GM19193 (cell line): ENCODE data around the gene P2RY11.

Experiments
- POLR2A ChIP-seq: IDR thresholded peaks from 4 replicates; pipeline ENCODE4 v1.6.1; 2011; ENCODE audit not compliant: insufficient read depth, insufficient read length; ENCODE audit errors: extremely low read depth

The P2RY11 gene

DNA sequence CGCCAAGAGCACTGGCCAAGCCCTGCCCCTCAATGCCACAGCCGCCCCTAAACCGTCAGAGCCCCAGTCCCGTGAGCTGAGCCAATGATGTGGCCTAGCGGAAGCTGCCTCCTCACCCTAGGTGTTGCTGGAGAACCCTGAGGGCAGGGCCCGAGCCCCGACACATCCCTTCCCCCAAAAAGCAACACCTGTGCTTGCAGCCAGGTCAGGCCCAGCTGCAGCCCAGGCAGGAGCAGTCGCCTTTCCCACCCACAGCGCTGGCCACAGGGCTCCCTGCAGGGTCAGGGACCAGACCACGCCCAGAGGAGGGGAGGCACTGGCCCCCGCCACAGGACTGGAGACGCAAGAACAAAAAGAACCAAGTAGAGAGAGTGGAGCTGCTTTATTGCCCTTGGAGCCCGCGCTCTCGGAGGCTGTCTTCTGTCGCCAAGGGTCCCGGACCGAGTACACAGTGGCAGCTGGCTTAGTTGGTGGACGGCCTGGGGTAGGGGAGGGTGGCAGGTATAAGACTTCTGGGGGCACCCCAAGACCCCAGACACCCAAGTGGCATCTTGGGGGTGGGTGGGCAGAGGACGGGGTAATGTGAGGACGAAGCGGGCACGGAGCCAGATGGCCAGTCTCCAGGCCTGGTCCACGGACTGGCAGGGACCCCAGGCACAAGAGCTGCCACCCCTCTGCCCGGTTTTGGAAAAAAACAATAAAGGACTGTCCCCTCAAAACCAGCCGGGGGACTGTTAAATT is 3.3 kb downstream of the P2RY11 start:
- peak; percentile 53 for TF ChIP-seq POLR2A

DNA sequence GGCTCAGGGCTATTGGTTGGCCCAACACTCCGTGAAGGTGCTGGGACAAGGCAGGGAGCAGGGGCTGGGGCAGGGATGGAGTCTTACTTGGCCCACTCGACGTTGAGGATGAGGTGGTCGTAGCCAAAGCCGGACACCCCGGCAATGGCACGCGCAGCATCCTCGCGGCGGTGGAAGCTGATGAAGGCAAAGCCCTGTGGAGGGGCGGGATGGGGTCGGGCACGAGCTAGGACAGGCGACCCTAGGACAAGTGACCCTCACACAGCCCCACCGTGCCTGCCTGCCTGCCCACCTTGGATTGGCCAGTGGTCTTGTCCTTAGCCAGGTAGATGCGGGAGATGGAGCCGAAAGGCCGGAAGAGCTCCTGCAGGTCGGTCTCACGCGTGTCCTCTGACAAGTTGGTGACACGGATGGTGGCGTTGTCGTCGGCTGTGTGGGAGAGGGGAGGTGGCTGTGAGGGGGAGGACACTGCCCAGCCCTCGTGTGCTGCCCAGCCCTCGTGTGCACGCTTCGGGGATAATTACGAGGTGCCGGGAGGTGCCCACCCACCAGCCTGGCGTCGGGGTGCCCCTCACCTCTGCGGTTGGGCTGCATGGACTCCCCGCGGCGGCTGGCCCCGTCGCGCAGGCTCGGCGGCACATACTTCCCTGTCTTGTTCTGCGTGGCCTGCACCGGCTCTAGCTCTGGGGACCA is 4.0 kb downstream of the P2RY11 start:
- peak; percentile 46 for TF ChIP-seq POLR2A

DNA sequence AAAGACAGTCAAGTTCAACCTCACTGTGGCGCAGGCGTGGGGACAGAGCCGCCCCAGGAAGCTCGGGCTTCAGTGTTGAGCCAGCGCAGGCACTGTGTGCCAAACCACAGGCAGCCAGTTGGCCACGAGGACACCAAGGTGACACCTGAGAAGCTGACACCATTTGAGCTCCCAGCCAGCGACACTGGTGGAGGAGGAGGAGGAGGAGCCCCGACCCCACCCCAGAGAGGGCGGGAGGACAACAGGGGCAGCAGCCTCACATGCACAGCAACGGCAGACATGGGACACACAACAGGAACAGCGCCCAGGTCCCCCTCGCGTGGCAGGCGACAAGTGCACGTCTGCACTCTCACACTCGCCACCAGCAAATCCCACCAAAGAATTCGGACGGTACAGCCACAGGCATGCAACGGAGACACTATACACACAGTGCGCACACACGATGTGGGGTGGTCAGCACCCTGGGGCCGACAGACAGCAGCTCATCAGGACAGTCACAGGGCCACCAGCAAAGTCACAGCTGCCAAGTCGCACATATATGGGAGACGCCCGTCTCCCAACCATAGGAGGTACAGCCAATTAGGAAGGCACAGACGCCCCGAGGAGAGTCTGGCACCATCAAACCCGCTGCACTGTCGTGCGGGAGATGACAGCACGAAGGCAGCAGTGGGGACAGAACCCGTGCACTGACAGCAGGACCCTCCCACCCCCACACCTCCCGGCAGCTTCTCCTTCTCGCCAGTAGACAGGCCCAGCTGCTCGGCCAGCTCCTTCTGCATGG is 4.8 kb downstream of the P2RY11 start:
- peak; percentile 42 for TF ChIP-seq POLR2A

DNA sequence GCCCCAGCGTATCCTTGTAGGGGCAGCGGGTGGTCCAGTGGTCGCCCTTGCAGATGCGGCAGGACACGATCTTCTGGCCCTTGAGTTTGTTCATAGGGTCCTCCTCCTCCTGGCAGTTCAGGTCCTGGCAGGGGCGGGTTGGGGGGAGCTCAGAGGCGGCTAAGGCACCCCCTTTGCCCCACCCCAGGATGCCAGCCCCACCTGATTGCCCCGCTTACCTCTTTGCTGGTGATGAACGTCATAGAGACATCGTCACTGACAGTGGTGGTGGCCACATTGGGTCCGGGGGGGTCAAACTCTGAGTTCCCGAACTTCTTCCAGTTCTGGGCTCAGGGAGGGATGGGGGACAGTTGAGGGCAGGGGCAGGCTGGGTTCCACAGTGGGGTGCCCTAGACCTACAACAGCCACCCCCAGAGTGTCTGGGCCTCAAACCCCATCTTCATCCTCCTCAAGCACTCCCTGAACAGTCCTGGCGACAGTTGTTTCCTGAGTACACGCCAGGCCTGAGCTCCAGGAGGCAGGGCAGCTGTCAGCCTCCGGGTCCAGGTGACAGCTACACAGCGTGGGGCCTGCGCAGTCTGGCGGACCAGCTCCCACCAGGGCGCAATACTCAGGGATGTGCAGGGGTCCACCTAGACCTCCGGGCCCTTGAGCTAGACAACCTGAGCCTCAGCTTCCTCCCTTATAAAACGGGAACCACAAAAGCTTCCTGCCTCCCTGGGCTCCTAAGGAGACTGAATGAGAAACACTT is 5.5 kb downstream of the P2RY11 start:
- TF ChIP-seq POLR2A: no peak

DNA sequence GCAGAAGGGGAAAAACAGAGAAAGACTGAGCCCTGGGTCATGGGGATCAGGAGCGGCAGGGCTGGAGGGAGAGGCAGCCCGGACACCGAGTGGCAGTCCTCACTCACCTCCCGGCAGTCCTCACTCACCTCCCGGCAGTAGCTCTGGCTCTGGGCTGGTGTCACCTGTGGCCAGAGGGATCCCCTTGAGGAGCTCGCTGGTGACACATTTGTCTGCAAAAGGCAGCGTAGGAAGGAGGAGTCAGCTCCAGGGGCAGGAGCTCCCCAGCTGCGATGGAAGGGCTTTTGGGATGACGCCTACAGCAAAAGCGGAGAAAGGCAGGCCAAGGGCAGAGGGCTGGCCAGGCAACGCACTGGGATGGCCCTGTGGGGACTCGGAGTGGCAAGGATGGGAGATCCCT is 7.5 kb downstream of the P2RY11 start:
- no peak for TF ChIP-seq POLR2A

DNA sequence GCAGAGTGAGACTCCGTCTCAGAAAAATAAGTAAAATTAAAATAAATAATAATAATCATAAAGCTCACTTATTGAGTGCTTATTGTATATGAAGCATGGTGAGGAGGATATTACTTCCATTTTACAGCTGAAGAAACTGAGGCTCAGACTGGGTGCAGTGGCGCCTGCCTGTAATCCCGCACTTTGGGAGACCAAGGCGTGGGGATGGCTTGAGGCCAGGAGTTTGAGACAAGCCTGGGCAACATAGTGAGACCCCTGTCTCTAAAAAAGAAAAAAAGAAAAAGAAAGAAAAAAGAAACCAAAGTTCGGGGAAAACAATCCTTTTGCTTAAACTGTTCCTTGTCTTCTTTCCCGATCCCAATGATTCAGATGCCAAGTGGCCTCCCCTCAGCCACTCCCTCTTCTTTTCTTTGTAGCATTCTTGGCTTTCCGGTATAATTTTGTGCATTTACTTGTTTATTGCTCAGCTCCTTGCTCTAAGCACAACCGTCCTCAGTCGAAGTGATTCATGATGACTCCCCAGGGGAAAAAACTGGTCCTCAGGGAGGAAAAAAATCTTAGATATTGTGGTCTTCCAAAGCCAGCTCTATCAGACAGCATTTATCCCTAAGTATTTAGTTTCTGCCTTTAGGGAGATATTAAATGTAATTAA is 9.2 kb downstream of the P2RY11 start:
- TF ChIP-seq POLR2A: no peak

DNA sequence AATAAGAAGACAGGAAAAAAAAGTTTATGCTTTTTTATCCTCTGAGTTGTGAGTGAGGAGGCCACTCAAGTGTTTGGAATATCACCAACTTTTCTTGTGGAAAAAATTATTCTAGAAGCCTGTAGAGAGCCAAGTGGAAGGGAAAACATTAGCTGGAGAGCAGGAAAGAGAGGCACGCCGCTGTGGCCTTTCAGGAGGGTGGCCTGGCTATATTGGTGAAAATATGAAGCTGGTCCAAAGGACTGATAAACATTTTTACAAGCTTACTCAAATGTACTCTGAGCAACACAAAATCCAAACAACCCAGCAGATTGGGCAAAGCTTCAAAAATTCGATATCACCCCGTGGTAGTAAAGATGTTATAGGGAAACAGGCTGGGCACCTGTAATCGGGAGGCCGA is 10.6 kb downstream of the P2RY11 start:
- no peak for TF ChIP-seq POLR2A

DNA sequence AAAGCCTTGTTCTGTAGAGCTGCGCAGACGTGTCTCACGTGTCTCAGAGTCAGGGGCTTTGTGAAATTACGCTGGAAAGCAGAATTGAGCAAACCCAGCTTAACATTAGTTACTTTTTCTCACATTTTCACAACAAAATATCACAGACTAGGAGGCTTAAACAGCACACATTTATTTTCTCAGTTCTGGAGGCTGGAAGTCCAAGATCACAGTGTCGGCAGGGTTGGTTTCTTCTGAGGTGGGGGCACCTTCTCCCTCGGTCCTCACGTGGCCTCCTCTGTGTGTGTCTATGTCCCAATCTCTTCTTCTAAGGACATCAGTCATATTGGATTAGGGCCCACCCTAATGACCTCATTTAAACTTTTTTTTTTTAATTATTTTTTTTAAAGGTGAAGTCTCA is 12.9 kb downstream of the P2RY11 start:
- no peak for TF ChIP-seq POLR2A

DNA sequence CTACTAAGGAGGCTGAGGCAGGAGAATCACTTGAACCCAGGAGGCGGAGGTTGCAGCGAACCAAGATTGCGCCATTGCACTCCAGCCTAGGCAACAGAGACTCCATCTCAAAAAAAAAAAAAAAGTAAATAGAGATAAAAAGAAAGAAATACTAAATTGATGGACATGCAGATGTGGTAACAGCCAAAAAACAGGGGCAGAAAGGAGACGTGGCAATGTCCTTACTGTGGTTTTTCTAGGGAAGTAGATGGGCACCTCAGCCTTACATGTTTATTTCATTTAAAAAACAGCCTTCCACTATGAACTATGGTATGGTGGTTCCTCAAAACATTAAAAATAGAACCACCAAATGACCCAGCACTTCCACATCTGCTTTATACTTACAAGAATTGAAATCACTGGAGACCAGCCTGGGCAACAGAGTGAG is 14.7 kb downstream of the P2RY11 start:
- no peak for TF ChIP-seq POLR2A

DNA sequence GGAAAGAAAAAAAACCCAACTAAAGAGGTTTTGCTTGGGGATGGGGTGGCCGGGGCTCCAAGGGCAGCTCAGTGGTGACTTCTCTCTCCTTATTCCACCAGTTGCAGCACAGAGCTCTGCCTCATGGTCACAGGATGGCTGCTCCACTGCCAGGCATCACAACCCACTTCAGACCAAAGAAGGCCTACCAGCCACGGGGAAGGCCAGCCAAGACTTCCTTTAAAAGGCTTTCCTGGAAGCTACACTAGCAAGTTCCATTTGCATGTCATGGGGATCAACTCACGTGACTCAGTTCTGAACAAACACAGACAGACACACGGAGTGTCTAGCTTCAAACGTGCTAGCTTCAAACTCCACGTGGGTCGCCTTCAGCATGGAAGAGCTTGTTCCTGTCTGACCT is 21.4 kb downstream of the P2RY11 start:
- no peak for TF ChIP-seq POLR2A

DNA sequence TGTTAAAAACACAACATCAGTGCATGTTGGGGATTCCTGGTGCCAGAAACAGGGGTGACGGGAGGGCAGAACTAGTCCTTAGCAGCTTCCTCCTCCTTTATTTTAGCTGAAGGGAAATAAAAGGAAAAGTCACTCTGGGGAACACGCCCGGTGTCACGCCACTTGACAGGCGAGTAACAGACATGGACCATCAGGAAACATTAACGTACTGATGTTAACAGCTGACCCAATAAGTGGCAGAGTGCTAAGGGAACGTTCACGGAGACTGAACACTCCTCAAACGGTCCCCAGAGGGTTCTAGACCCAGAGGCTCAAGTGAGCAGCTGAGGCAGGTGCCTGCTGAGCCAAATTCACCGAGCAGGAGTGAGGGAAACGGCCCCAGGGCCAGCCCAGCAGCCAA is 22.1 kb downstream of the P2RY11 start:
- no peak for TF ChIP-seq POLR2A

DNA sequence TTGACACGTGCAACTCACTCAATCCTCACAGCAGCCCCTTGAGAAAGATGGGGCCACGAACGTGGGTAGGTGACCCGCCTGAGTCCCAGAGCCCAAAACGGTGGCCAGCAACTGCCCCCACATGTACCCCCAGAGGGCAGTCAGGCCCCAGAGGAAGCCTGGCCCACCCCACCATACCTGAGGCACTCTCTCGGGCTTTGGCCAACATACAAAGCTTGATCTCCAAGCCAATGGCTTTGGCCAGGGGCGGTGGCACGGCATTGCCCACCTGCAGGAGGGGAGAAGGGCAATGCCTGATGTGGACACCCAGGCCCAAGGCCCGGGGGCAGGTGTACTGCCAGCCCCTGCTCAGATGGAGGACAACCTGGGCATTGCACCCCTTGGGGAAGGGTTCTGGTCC is 22.5 kb downstream of the P2RY11 start:
- TF ChIP-seq POLR2A: no peak

DNA sequence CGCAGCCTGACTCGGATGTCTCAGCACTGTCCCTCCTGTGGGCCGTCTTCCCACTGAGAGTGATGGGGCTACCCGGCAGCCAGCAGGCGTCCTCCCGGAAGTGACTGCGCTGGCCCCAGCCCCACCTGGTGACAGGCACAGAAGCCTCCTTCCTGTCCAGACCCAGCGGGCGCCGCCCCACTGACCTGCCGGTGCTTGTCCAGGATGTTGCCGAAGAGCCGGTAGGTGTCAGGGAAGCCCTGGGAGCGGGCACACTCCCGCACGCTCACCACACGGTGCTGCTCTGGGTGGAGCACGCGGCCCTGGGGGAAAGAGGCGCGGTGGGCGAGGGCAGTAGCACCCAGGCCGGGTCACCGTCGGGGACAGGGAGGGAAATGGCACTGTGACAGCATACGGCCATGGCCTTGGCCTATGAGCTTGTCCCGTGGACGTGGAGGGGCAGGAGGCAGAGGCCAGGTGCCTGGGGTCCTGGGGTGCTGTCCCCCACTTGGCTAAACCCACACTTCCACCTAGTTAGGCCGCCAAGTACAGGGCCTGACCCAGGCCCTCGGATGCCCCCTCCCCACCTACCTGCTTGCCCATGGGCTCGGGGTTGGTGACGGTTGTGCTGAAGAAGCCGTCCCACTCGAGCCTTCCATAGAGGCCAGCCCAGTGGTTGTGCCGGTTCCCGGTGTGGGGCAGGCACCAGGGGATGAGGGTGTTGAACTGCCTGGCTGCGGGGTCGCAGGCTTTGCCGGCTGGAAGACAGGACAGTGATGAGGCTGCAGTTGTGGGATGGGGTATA is 24.2 kb downstream of the P2RY11 start:
- TF ChIP-seq POLR2A: no peak

DNA sequence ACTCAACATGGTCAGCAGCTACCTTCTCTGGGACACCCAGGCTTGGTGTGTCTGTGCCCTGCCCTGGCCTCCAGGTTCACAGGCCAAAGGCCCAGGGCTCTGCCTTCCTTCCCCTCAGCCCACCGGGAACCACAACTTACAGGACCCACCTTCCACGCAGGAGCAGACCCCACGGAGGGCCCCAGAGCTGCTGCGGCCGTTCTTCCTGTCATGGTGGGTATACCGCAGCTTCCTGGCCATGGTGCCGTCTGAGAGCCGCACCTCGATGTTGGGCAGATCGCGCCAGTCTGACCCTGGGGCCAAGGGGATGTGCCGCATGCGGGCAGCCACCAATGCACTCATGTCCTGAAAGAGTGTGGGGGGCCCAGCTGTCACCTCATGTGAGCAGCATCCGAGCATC is 25.4 kb downstream of the P2RY11 start:
- TF ChIP-seq POLR2A: no peak
